Thyroid gland (tissue), 4 donors: ENCODE measurements around the gene UCP2.

Experiments
- CTCF ChIP-seq, 6 experiments: fragments of 200-600 bp in 3 of 6; fragments of 450-650 bp in 3 of 6; sonication (generic) in 3 of 6; IDR thresholded peaks; one replicate each; pipeline ENCODE4 v1.5.1; 2016 to 2019; ENCODE audit warnings: antibody characterized with exemption in 6 of 6, mild to moderate bottlenecking in 2 of 6, inconsistent platforms in 1 of 6, moderate library complexity in 1 of 6
- POLR2A ChIP-seq, 2 donors: fragments of 450-650 bp; IDR thresholded peaks; one replicate each; pipeline ENCODE4 v1.6.1; 2017; ENCODE audit warnings: antibody characterized with exemption in 2 of 2, mild to moderate bottlenecking in 2 of 2, moderate library complexity in 1 of 2

GRCh38 chr11:73931039-73931645, 51.5 kb downstream of the UCP2 start:
- TF ChIP-seq CTCF (IDR thresholded peaks at IDR 0.05) (peak in 4 of 6 experiments; percentile 18 to 61 (median 42)), POLR2A (IDR thresholded peaks at IDR 0.05) (no peak)
